GM18505 (cell line): ENCODE measurements around the gene DLG3.
"Not testable (repeated sequence)": the region's sequence is repeated elsewhere in the genome, so short reads cannot be mapped to it uniquely, and the experiment has no call there.

Experiments used
- ATAC-seq: cut with Tn5 transposase; IDR thresholded peaks from one replicate; pipeline ENCODE4 v1.9.1; 2021; ENCODE audit not compliant: unreplicated experiment
- POLR2A ChIP-seq: IDR thresholded peaks from 4 replicates; pipeline ENCODE4 v1.6.1; 2011; ENCODE audit warnings: borderline replicate concordance; ENCODE audit not compliant: insufficient read depth, insufficient read length; ENCODE audit errors: extremely low read depth

DLG3 gene

DNA sequence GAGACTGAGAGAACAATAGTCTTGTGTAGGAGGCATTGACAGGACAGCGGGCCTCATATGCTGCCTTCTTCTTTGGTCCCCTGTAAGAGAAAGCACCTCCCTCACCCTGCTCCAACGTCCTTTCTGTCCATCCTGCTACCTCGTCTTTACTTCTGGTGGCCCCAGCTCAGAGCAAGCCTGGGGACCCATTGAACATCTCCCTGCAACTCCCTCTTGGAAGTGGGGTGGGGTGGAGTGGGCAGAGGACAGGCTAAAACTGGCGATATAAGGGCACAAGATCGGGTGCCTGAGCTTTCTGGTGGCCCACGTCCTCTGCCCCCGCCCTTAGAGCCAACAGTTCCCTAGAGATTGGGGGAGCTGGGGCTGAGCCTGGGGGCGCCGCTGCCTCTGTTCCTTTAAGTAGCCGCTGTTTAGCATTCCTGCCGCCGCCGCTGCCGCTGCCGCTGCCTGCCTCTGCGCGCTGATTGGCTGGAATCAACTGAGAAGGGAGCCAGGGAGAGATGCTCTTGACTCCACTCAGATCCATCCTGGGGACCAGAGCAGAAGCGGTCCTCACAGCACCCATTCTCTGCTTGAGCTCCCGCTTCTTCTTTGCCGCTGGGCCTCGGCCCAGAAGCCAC lies at the start of gene DLG3:
DLG3 (plus strand) TSS at position 510 of the 620 bp plus-strand sequence. CDS start 367 bp downstream, outside the sequence.
- ATAC-seq = no peak
- TF ChIP-seq POLR2A = no peak

DNA sequence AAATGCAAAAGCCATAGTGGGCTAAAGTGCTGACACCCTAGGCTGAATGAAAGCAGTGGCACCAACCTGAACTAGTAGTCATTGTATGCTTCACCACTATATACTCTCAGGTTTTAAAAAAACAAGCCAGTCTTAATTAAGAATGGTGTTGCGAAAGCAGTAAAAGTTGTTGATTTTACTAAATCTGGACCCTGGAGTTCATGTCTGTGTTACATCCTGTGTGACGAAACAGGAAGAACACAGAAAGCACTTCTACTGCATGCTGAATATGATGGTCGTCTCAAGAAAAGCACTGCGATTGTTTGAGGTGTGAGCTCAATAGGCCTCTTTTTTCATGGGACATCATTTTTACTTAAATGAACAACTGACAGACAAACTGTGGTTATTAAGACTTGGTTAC lies 45.7 kb upstream of the DLG3 start:
- TF ChIP-seq POLR2A = no peak
- ATAC-seq = no peak

GRCh38 chrX:70400181-70400580 lies 44.5 kb upstream of the DLG3 start:
- ATAC-seq = not testable (repeated sequence)

GRCh38 chrX:70402721-70403120 lies 41.9 kb upstream of the DLG3 start:
- TF ChIP-seq POLR2A = no peak
- no peak for ATAC-seq

- ATAC-seq = no peak
- no peak for TF ChIP-seq POLR2A
Measured at GRCh38 chrX:70405003-70405402, 39.6 kb upstream of the DLG3 start.

DNA sequence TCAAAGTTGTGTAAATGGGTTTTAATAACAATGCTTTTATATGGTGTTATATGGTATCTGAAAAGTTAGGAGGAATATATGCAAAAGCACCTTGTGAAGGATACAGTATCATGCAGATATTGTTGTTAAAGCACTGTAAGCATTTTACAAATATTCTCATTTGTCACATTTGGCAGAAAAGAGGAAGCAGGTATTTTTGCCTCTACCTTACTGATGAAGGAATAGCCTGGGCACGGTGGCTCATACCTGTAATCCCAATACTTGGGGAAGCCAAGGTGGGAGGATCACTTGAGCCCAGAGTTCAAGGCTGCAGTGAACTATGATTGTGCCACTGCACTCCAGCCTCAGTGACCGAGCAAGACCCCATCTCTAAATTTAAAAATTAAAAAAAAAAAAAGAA lies 33.7 kb upstream of the DLG3 start:
- ATAC-seq = no peak
- TF ChIP-seq POLR2A = no peak

- no peak for TF ChIP-seq POLR2A
- ATAC-seq = no peak
Measured at GRCh38 chrX:70411475-70411874, 33.2 kb upstream of the DLG3 start.

DNA sequence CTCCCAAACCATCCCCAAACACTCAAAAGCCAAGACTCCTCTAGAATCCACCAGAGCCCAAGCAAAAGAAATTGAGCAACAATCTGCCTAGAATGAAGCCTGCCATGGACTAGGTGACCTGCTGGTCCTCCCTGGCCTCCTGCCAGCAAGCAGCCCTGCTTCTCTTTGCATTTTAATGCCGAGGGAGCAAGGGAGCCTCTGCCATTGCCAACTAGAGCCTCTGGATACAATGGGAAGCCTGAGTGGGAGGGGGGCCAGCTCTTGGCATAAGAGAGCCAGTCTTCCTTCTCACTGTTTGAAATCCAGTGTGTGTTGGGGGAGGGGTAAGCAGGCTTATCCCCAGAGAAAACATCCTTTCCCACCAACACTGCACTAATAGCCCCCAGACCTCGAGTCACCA lies 23.0 kb upstream of the DLG3 start:
- ATAC-seq = no peak

DNA sequence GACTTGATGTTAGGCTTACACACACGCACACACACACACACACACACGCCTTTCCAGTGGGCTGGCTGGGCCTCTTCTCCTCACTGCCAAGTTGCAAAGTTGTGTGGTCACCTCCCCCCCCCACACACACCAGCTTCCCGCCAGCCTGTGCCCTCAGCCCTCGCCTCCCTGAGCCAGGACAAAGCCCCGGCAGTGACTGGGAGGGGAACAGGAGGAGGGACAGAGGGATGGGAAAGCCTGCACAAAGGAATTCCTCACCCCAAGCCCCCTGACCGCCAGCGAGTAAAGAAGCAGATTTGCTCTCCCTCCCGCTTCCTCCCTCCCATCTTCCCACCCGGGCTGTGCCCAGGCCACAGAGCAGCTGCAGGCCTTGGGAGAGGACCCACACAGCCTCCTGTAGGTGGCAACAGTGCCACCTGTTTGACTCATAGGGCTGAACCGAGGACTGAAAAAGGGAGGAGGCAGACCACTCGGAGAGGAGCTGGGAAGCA lies 21.7 kb upstream of the DLG3 start, which contains the start of gene GDPD2:
GDPD2 (plus strand) TSS at position 464 of the 491 bp plus-strand sequence. CDS start 1,671 bp downstream, outside the sequence.
- no peak for ATAC-seq
- TF ChIP-seq POLR2A = no peak

More for the DNA sequence above, 23.0 kb upstream of the DLG3 start:
- no peak for TF ChIP-seq POLR2A

GRCh38 chrX:70423936-70424675 lies 20.5 kb upstream of the DLG3 start:
- TF ChIP-seq POLR2A = no peak
- ATAC-seq = no peak

DNA sequence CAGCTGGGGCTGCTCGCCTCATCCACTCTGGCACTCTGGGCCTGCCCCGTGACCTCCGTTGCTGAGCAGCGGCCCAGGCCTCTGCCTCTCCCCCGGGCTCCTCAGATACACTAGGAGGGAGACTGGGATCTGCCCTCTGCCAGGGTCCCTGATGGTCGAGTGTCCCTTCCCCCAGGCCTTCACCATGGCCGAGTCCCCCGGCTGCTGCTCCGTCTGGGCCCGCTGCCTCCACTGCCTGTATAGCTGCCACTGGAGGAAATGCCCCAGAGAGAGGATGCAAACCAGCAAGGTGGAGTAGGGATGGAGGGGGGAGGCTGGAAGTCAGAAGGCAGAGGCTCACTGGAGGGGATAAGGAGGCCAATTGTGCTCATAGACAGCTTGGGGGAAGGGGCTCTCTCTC lies 19.8 kb upstream of the DLG3 start:
- ATAC-seq = no peak
- TF ChIP-seq POLR2A = no peak

- ATAC-seq = no peak
- TF ChIP-seq POLR2A = no peak
Measured at GRCh38 chrX:70426286-70427278, 18.1 kb upstream of the DLG3 start.

DNA sequence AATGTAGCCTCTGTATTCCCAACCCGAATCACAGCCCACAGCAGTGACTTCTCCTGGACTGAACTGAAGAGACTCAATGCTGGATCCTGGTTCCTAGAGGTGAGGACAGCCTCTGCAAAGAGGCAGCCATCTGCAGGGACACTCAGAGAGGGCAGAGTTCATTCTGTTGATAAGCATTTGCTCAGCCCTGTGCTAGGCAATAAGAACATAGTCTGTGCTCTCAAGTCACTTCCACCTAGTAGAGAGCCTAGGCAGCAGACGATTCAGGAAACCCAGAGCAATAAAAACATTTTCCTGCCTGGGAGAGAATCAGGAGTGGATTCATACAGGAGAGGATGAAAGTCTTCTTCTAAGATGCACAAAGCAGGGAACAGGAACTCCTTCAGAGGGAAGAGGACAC lies 17.3 kb upstream of the DLG3 start:
- ATAC-seq = no peak
- TF ChIP-seq POLR2A = no peak

DNA sequence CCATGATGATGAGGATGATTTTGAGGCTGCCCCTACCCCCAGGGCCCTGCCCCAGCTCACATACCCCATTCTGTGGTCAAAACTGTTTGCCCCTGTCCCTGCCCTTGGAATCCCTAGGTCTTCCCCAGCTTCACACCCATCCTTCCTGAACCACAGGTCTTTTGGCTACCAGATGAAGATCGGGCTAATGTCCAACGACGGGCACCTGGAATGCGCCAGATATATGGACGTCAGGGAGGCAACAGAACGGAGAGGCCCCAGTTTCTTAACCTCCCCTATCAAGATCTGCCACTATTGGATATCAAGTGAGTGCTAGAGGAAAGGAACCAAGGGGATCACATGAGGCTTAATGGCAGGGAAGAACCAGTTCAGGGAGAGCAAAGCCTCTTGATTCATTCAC lies 14.9 kb upstream of the DLG3 start:
- ATAC-seq = no peak
- TF ChIP-seq POLR2A = no peak
